Skeletal muscle tissue (tissue), 4 donors: Measurements from ENCODE around the gene CKAP2L. TPM values are rescaled to one million over a fixed set of nuclear protein-coding genes. Genes with fewer than 3 reads are reported as not detected.

ENCODE experiments used
- H3K27ac ChIP-seq: one replicate; pipeline ENCODE4 v1.7.0; 2013; ENCODE audit warnings: mild to moderate bottlenecking, low read depth, low read length, inconsistent platforms
- H3K27me3 ChIP-seq, 3 donors: one replicate each; pipeline ENCODE4 v1.7.0; 2013; ENCODE audit warnings: low read length in 3 of 3; ENCODE audit not compliant: control insufficient read depth in 3 of 3, insufficient read depth in 3 of 3
- H3K36me3 ChIP-seq, 3 donors: one replicate each; pipeline ENCODE4 v1.7.0; 2013; ENCODE audit warnings: low read length in 3 of 3; ENCODE audit not compliant: control insufficient read depth in 3 of 3, insufficient read depth in 3 of 3
- H3K4me1 ChIP-seq, 3 donors: one replicate each; pipeline ENCODE4 v1.7.0; 2013; ENCODE audit warnings: low read length in 3 of 3, mild to moderate bottlenecking in 3 of 3; ENCODE audit not compliant: control insufficient read depth in 3 of 3, insufficient read depth in 3 of 3
- H3K4me3 ChIP-seq, 3 donors: one replicate each; pipeline ENCODE4 v1.7.0; 2013; ENCODE audit warnings: low read length in 3 of 3
- H3K9ac ChIP-seq, 3 donors: one replicate each; pipeline ENCODE4 v1.7.0; 2013; ENCODE audit warnings: low read length in 3 of 3, mild to moderate bottlenecking in 3 of 3, moderate library complexity in 2 of 3, low read depth in 1 of 3
- H3K9me3 ChIP-seq, 3 donors: one replicate each; pipeline ENCODE4 v1.7.0; 2013; ENCODE audit warnings: low read length in 3 of 3; ENCODE audit not compliant: control insufficient read depth in 3 of 3
- total RNA-seq: library from RNA; depleted of rRNA; stranded (reverse); fragments of >200 nt; gene quantifications from one replicate; pipeline ENCODE4 v1.2.3, GENCODE V29; 2014
- donor health status: Osteomylitis.

The CKAP2L gene
- total RNA-seq, 1 donor from 2014 or later, result 1.0 TPM

GRCh38 chr2:112701052-112701451 lies 63.4 kb downstream of the CKAP2L start:
- Histone ChIP-seq H3K9ac (no peak overlapping the region), H3K27ac (peak overlapping the region; percentile 2), H3K27me3 (peaks cover 0 to 2% (median 1%) of the 10 kb centered on the region in 3 donors), H3K36me3 (no peaks in the 10 kb centered on the region), H3K9me3 (no peaks in the 10 kb centered on the region), H3K4me3 (no peak overlapping the region), H3K4me1 (no peaks in the 10 kb centered on the region)

- no peaks in the 10 kb centered on the region for H3K4me1 ChIP-seq
- H3K9ac ChIP-seq, result no peak overlapping the region
- H3K9me3 ChIP-seq, result no peaks in the 10 kb centered on the region
- no peaks in the 10 kb centered on the region for H3K27me3 ChIP-seq
- peak overlapping the region; percentile 30 for H3K27ac ChIP-seq
- H3K36me3 ChIP-seq, result no peaks in the 10 kb centered on the region
- H3K4me3 ChIP-seq, result no peak overlapping the region
Measured at GRCh38 chr2:112699984-112700667, 64.3 kb downstream of the CKAP2L start.

GRCh38 chr2:112698834-112699515 lies 65.4 kb downstream of the CKAP2L start:
- Histone ChIP-seq H3K27ac (no peak overlapping the region), H3K4me1 (no peaks in the 10 kb centered on the region), H3K9ac (no peak overlapping the region), H3K4me3 (no peak overlapping the region), H3K27me3 (no peaks in the 10 kb centered on the region), H3K36me3 (no peaks in the 10 kb centered on the region), H3K9me3 (no peaks in the 10 kb centered on the region)

- Histone ChIP-seq H3K4me1 (peaks cover 0 to 20% (median 3%) of the 10 kb centered on the region in 3 donors), H3K9me3 (no peaks in the 10 kb centered on the region), H3K9ac (no peak overlapping the region), H3K27me3 (no peaks in the 10 kb centered on the region), H3K36me3 (no peaks in the 10 kb centered on the region), H3K4me3 (no peak overlapping the region), H3K27ac (no peak overlapping the region)
Measured at GRCh38 chr2:112694182-112694581, 70.2 kb downstream of the CKAP2L start.

GRCh38 chr2:112693596-112693995 lies 70.8 kb downstream of the CKAP2L start:
- no peak overlapping the region for H3K9ac ChIP-seq
- no peaks in the 10 kb centered on the region for H3K9me3 ChIP-seq
- H3K36me3 ChIP-seq, result no peaks in the 10 kb centered on the region
- H3K4me1 ChIP-seq, result peaks cover 0 to 20% (median 3%) of the 10 kb centered on the region in 3 donors
- H3K4me3 ChIP-seq, result no peak overlapping the region
- no peak overlapping the region for H3K27ac ChIP-seq
- H3K27me3 ChIP-seq, result no peaks in the 10 kb centered on the region

- no peak overlapping the region for H3K4me3 ChIP-seq
- no peak overlapping the region for H3K9ac ChIP-seq
- H3K27ac ChIP-seq, result no peak overlapping the region
- no peaks in the 10 kb centered on the region for H3K9me3 ChIP-seq
- no peaks in the 10 kb centered on the region for H3K36me3 ChIP-seq
- no peaks in the 10 kb centered on the region for H3K27me3 ChIP-seq
- H3K4me1 ChIP-seq, result peaks cover 0 to 20% (median 3%) of the 10 kb centered on the region in 3 donors
Measured at GRCh38 chr2:112692918-112693317, 71.5 kb downstream of the CKAP2L start.

GRCh38 chr2:112692495-112692911 lies 71.9 kb downstream of the CKAP2L start:
- Histone ChIP-seq H3K27me3 (no peaks in the 10 kb centered on the region), H3K4me1 (peaks cover 0 to 20% (median 3%) of the 10 kb centered on the region in 3 donors), H3K27ac (no peak overlapping the region), H3K9me3 (no peaks in the 10 kb centered on the region), H3K9ac (peak overlapping the region in 1 of 3 donors; percentile 8), H3K36me3 (no peaks in the 10 kb centered on the region), H3K4me3 (no peak overlapping the region)

- no peaks in the 10 kb centered on the region for H3K27me3 ChIP-seq
- H3K9me3 ChIP-seq, result no peaks in the 10 kb centered on the region
- no peak overlapping the region for H3K9ac ChIP-seq
- H3K27ac ChIP-seq, result no peak overlapping the region
- no peaks in the 10 kb centered on the region for H3K36me3 ChIP-seq
- no peak overlapping the region for H3K4me3 ChIP-seq
- peaks cover 0 to 20% (median 3%) of the 10 kb centered on the region in 3 donors for H3K4me1 ChIP-seq
Measured at GRCh38 chr2:112691881-112692281, 72.5 kb downstream of the CKAP2L start.

GRCh38 chr2:112690853-112691401 lies 73.5 kb downstream of the CKAP2L start:
- Histone ChIP-seq H3K27me3 (no peaks in the 10 kb centered on the region), H3K27ac (no peak overlapping the region), H3K4me1 (peaks cover 0 to 20% (median 3%) of the 10 kb centered on the region in 3 donors), H3K36me3 (no peaks in the 10 kb centered on the region), H3K9ac (peak overlapping the region in 1 of 3 donors; percentile 46), H3K4me3 (peak overlapping the region in 2 of 3 donors; percentile 31 to 40), H3K9me3 (no peaks in the 10 kb centered on the region)
